Dedifferentiated amniotic fluid mesenchymal stem cell (primary cell): ENCODE data around the gene TSPAN9.

Experiments
- DNase-seq: peaks from one replicate; pipeline ENCODE4 v3.0.0-alpha.2; 2016; ENCODE audit errors: extremely low spot score

TSPAN9 gene

DNA sequence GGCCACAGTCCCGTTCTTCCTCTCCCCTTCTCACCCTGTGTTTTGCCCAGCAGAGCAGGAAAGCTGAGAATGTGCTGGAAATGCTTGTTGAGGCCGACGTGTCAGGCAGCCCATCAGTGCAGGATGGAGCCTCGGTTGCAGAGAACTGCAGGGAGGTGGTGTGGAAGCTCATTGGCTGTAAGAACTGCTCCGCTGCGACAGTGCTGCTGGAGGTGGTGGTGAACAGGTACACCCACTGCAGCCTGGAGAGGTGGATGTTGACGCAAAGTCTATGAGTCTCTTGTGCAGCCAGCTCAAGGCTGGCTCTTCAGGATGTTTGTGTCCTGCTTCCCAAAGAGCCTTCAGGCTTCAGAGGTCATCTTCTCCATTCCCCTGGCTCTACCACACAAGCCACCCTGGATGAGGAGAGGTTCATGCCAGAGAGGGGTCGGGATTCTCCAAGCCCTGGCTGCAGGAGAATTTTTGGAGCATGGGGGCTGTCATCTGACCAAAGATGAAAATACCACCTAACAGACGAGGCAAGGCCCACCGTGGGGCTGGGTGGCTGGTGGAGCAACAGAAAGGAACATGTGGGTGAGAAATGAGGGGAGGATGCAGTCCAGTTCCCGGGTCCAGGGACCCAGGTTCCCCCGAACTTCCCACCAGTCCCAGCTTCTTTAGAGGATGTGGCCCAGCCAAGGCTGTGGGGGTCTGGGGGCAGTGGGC is 239.7 kb downstream of the TSPAN9 start:
- no peak for DNase-seq

- DNase-seq, result no peak
Observed at GRCh38 chr12:3317481-3317815, 240.3 kb downstream of the TSPAN9 start.

DNA sequence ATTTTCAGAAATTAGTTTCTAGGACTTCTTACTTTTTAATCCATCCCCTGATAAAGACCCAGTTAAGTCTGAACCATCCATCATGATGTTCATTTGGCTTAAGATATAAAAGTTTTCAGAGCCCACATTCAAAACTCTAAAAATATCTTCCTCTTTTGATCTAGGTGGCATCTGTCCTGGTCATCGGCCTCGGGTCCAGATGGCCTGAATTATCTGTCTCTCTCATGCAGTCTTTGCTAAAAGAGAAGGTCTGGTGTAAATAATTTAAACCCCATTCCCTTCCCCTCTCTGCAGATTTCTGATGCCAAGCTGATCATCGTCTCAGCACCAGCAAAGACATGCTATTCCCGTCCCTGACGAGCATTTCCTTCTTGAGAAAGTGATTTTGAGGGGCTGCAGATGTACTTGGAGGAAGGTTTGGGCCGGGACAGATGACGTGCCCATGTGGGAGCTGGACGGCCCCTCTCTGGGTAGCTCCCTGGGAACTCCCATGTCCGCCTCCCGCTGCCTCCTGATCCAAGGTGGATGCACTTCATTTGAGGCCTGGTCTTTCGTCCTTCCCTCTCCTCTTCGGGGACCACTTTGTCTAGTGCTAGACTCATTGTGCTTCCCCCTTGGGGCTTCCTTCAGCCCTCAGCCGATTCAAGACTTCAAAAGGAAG is 240.8 kb downstream of the TSPAN9 start:
- DNase-seq, result no peak

- no peak for DNase-seq
Observed at GRCh38 chr12:3319723-3320492, 242.7 kb downstream of the TSPAN9 start.

GRCh38 chr12:3320881-3321509 is 243.8 kb downstream of the TSPAN9 start:
- DNase-seq, result no peak

DNA sequence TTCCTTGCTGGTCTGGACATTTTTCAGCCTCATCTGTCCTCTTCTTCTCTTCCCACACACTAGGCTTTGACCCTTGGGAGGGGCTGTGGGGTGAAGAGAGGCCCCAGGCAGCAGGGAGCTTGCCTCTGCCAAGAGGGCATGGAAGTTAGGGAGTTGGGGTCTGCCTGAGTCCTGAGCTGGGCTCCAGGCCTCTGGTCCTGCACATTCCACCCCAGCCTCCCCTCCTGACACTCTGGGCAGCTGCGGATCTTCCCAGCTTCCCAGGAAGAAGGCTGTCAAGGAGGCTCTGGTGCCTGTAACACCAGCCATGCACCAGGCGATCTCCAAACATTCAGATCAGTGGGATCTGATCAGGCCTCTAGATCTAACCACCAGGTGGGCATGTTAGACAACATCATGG is 244.7 kb downstream of the TSPAN9 start:
- DNase-seq, result no peak

DNA sequence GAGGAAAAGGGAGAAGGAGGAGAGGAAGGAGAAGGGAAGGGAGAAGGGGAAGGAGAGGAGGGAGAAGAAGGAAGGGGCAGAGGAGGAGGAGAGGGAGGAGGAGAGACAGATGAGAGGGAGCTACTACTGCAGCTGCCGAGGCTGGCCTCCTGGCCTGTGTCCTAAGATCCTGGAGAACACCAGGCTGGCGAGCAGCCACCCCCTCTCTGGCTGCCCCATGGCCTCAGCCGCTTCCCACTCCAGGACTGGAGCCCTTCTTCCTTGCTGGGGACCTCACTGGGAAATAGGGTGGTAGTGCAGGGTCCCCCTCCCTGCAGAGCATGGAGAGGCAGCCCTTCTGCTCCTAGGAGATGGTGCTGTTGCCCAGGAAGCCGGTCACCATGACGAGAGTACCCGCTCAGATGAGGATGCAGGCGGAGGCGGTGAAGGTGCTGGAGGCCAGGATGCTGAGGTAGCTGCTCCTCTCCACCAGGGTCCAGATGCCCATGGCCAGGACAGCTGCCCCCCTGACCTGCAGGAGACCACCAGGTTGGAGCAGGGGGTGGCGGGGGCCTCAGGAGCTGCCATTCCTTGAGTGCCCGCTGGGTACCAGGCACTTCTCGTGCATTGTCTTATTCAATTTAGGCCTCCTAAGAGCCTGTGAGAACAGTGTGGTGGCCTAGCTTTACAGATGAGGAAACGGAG is 246.0 kb downstream of the TSPAN9 start:
- DNase-seq, result no peak

- no peak for DNase-seq
Observed at GRCh38 chr12:3325736-3326135, 248.6 kb downstream of the TSPAN9 start.

- no peak for DNase-seq
Observed at GRCh38 chr12:3326156-3326849, 249.1 kb downstream of the TSPAN9 start.

DNA sequence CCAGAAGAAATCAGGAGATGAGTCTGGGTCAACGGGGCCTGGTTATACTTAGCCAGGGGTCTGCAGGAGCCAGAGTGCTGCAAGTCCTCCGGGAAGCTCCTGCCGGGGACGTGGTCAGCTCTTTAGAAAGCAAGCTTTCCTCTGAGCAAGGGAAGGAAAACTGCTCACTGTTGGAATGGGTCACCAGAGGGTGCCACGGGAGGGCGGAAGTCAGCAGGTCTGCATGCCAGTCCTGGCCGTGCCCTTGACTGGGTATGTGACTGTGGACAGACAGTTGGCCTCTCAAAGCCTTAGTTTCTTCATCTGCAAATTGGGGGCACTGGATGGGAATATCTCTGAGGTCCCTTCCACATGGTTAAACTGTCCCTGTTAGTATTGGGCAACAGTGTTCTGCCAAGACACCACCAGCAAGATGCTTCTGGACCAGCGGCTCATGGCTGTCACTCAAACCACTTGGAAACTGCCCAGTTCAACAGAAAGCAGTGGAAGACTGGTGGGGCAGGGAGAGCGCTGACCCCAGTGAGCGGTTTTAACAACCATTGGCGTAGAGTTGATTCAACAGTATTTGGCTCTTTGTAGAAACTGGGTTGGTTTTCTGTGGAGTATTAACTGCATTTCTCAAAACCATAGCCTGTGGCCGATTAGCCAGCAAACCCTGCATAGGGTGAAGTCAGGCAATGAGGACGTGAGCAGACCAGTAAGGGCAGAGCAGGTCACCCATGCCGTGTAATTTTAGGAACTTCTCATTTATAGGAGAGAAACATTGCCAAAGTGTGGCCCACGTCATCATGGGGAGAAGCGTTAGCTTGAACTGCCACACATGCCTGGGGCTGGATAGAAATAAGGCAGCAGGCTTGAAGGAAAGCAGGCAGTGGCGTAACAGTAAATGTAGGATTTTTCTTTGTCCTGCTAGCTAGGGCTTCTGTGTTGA is 249.9 kb downstream of the TSPAN9 start:
- no peak for DNase-seq

DNA sequence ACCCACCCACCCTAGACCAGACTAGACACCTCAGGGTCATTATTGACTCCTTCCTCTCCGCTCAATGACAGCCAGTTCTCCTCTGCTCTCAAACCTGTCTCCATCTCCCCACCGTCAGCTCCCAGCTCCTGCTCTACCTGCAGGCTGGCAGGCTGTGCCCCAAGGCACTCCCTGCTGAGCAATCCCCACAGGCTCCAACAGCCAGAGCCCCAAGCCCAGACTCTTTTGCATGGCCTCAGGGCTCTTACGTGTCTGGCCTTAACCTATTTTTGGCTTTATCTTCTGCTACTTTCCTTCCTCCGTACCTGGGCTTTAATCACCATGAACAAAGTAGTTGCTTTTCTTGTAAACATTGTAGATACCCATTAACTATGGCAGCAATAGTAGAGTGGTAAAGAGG is 250.9 kb downstream of the TSPAN9 start:
- no peak for DNase-seq

DNA sequence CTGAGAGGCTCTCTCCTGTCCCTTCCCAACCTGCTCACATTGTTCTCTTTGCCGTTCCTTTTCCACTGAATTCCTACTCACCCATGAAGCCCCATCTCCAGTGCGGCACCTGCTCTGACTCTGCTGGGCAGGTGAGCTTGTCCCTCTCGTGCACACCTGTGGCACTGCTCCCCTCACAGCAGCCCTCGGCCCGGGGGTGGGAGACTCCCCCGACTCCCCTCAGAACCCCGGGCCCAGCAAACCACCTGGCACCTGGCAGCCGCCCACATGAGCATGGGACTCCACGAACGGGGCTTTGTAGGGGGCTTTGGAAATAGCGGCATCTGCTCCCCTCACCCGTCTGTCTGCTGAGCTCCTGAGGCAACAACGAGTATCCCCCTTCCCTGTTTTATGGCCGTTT is 251.4 kb downstream of the TSPAN9 start:
- DNase-seq, result no peak

DNA sequence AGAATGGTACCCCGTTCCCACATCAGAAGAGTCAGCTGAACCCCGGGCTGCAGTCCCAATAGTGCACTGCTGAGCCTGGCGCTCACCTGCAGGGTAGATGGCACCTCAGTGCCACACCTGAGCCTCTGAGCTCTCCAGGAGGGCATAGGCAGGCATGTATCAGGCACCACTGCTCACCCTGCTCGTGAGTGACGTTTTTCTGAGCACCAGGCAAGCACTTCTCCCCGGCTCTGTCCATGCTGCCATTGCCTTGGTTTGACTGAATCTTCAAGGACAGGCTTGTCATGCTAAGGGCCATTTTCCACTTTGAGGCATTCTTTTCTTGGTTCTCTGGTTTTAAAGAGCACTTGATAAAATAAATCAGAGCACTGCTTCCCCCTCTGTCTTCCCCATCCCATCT is 252.2 kb downstream of the TSPAN9 start:
- DNase-seq, result no peak

DNA sequence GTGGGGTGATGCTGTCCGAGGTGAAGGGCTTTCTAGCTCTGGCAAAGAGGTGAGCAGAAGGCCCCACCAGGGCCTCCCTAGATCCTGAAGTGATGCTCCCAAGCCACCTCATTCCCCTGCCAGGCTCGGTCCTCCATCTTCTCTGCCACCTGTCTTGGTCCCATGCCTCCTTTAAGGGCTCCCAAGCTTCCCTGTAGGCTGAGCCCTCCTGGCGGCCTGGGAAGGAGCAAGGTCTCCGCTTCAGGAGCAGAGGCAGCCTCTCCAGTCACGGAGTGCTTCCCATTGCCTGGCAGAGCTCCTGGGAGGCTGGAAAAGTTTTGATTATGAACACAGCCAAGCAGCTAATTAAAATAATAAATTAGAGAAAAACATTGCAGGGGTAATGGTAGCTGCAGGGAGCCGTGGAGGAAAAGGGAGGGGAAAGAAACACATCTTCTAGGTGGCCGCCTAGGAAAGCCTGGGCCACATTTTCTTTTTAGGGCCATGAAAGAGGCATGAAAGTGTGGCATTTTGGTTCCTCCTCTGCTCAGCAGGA is 253.9 kb downstream of the TSPAN9 start:
- DNase-seq, result no peak

DNA sequence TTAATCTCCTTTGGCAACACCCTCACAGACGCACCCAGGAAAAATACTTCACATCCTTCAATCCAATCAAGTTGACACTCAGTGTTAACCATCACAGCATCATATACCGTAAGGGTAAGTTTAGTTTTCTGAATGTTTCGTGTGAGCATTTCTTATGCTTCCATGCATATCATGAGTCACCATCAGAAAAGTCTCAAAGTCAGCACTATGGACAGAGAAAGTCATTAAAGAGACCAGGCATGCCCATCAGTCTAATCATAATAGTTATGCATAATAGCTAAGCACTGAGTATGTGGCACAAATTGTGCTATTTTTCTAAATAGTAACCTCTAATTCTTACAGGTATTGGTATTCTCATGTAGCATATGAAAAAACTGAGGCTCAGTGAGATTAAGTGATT is 255.0 kb downstream of the TSPAN9 start:
- no peak for DNase-seq

- no peak for DNase-seq
Observed at GRCh38 chr12:3333583-3333982, 256.4 kb downstream of the TSPAN9 start.

DNA sequence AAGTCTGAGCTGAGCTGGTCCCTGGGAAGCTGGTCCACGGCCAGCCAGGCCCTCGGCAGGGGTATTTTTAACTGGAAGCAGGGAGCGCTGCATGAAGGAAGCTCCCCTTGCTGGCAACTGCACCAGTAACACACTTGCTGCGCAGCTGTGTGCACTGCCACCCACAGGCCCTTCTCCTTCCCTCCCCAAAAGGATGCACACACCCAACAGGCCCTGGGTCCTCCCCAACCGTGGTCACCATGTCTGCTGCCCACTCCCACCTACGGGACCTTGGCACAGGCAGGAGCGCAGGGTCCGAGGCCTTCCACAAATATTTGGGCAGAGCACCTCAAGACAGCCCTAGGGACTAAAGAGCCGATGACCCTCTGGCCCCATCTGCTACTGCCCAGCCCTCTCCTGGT is 256.8 kb downstream of the TSPAN9 start:
- DNase-seq, result no peak

DNA sequence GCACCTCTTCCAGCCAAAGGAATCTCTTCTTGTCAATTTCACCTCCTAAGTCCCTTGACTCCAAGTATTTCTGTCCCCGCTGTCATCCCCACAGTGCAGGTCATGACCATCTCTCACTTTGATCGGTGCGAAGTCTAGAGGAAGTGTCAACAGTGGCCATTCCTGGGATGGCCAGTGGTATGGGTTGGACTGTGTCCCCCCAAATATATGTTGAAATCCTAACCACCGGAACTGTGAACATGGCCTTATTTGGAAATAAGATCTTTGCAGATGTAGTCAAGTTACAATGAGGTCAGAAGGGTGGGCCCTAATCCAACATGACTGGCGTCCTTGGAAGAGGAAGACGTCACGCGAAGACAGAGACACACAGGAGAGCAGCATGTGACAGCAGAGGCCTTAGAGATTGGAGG is 257.9 kb downstream of the TSPAN9 start:
- DNase-seq, result no peak
